Adrenal gland (tissue), 12 donors: ENCODE results near the gene ZNF57. TPM values are rescaled to one million over a fixed set of nuclear protein-coding genes. Genes with fewer than 3 reads are reported as not detected.
"Not testable (repeated sequence)": the region's sequence is repeated elsewhere in the genome, so short reads cannot be mapped to it uniquely, and the experiment has no call there.

ENCODE experiments used
- DNase-seq, 7 donors: peaks; one replicate each; pipeline ENCODE4 v3.0.0-alpha.2; 2019 to 2020
- H3K27ac ChIP-seq, 5 donors: fragments of 200-600 bp; sonication (generic) in 4 of 5; 1 replicate in 3 of 5; 2 replicates in 2 of 5; pipeline versions ENCODE4 v1.5.1 to v1.8.0; 2016 to 2020; ENCODE audit warnings: mild to moderate bottlenecking in 1 of 5
- H3K27me3 ChIP-seq: fragments of 200-600 bp; 2 replicates; pipeline ENCODE4 v1.8.0; 2021
- H3K36me3 ChIP-seq, 2 donors: fragments of 200-600 bp; replicated peaks in 1 of 2; 1 replicate in 1 of 2; 2 replicates in 1 of 2; pipeline versions ENCODE4 v1.5.1 to v1.8.0; 2018 to 2022
- H3K4me1 ChIP-seq, 2 donors: fragments of 200-600 bp; replicated peaks in 1 of 2; 1 replicate in 1 of 2; 2 replicates in 1 of 2; pipeline versions ENCODE4 v1.5.1 to v1.8.0; 2018 to 2021
- H3K4me3 ChIP-seq, 4 donors: fragments of 200-600 bp; sonication (generic) in 3 of 4; one replicate each; pipeline ENCODE4 v1.5.1; 2016 to 2018
- H3K9me3 ChIP-seq, 3 donors: fragments of 200-600 bp; sonication (generic) in 1 of 3; replicated peaks in 1 of 3; 1 replicate in 2 of 3; 2 replicates in 1 of 3; pipeline versions ENCODE4 v1.5.1 to v1.8.0; 2016 to 2021
- POLR2A ChIP-seq, 2 donors: fragments of 450-650 bp; IDR thresholded peaks; one replicate each; pipeline ENCODE4 v1.6.1; 2017; ENCODE audit warnings: antibody characterized with exemption in 2 of 2, mild to moderate bottlenecking in 2 of 2, moderate library complexity in 1 of 2
- WGBS, 4 donors: extraction: QIAGEN DNeasy Blood & Tissue Kit in 2 of 4; methylation state at CpG; one replicate each; pipeline versions ENCODE4 v1.1.5 to v1.1.7; 2013 to 2017; 5-methylcytosine and 5-hydroxymethylcytosine counted together
- intact Hi-C, 2 donors: fragments of 100-400 bp; cut with DNase I; formaldehyde crosslinking; loops; one replicate each; pipeline versions ENCODE4 v1.14.1 to v1.15.0; 2022 to 2023
- polyA plus RNA-seq, 3 donors: library from polyadenylated mRNA; stranded (reverse); fragments of 200-250 nt in 2 of 3; fragments of 350-450 nt in 1 of 3; fragmentation: Illumina TruSeq in 1 of 3; extraction: RNeasy Lipid Tissue Mini Kit (QIAGEN cat#74804) in 1 of 3; gene quantifications; one replicate each; pipeline ENCODE4 v1.2.3, GENCODE V29; 2013 to 2014
- total RNA-seq, 9 donors: library from RNA; depleted of rRNA in 4 of 9; stranded (reverse); fragments of >200 nt in 4 of 9; fragments of 120-200 nt in 1 of 9; fragmentation: NEBNext Ultra II Directional in 1 of 9; extraction: Animal tissue kit (Norgen Biotek cat#: 25700) in 1 of 9; gene quantifications; one replicate each; pipeline versions ENCODE4 v1.1.0 to v1.2.4, GENCODE V29; 2013 to 2023
- TF ChIP-seq, protein P1 (sequence below), 6 experiments: fragments of 450-650 bp in 4 of 6; fragments of 200-600 bp in 2 of 6; sonication (generic) in 1 of 6; IDR thresholded peaks; 1 replicate in 5 of 6; 2 replicates in 1 of 6; pipeline versions ENCODE4 v1.5.1 to v1.8.0; 2016 to 2021; ENCODE audit warnings: antibody characterized with exemption in 6 of 6, mild to moderate bottlenecking in 2 of 6, moderate library complexity in 1 of 6
- donor health status: healthy with polysubstance abuse.
- donor health status: Bipolar disorder and iron deficiency.
- donor health status: DM: yes; HTN: yes; CAD: no.
- donor health status: DM: no; HTN: no; CAD: no.
- donor health status: DM: no; HTN: no; CAD: no.
- donor health status: DM: yes; HTN: yes; CAD: no.

ZNF57 gene
- total and polyA plus RNA-seq, 12 donors: 2.6 to 5.7 (median 3.4) TPM

- no peaks in the 10 kb centered on the region for H3K9me3 ChIP-seq
- no peak overlapping the region for H3K27ac ChIP-seq
- H3K4me1 ChIP-seq: no peaks in the 10 kb centered on the region
- 78 to 89% (median 84%) methylated on average over 14 of the region's 14 CpGs for WGBS, 4 donors
- TF ChIP-seq, protein P1, sequence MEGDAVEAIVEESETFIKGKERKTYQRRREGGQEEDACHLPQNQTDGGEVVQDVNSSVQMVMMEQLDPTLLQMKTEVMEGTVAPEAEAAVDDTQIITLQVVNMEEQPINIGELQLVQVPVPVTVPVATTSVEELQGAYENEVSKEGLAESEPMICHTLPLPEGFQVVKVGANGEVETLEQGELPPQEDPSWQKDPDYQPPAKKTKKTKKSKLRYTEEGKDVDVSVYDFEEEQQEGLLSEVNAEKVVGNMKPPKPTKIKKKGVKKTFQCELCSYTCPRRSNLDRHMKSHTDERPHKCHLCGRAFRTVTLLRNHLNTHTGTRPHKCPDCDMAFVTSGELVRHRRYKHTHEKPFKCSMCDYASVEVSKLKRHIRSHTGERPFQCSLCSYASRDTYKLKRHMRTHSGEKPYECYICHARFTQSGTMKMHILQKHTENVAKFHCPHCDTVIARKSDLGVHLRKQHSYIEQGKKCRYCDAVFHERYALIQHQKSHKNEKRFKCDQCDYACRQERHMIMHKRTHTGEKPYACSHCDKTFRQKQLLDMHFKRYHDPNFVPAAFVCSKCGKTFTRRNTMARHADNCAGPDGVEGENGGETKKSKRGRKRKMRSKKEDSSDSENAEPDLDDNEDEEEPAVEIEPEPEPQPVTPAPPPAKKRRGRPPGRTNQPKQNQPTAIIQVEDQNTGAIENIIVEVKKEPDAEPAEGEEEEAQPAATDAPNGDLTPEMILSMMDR (IDR thresholded peaks at IDR 0.05): no peak
- no peak for TF ChIP-seq POLR2A (IDR thresholded peaks at IDR 0.05)
- H3K36me3 ChIP-seq: no peaks in the 10 kb centered on the region
- intact Hi-C loops: loop anchor here (10.0 kb wide), 2 partner anchors 61 to 281 kb away; partner anchors contain the start of gene ZNF77 (in 2 of the 2)
- DNase-seq: no peak
- no peaks in the 10 kb centered on the region for H3K27me3 ChIP-seq
- H3K4me3 ChIP-seq: no peak overlapping the region
These were observed 16.9 kb upstream of the ZNF57 start for GRCh38 chr19:2883686-2884439.

DNA sequence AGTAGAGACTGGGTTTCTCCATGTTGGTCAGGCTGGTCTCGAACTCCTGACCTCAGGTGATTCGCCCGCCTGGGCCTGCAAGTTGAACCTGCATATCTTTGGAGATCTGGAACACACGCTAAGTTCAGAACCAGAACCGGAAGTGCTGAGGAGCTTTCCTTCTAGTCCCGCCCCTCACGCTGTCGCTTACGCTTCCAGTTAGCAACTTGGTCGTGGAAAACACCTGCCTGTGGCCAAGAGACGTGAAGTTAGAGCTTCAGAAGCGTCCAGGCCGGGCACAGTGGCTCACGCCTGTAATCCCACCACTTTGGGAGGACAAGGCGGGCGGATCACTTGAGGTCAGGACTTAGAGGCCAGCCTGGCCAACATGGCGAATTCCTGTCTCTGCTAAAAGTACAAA lies 15.0 kb upstream of the ZNF57 start:
- Histone ChIP-seq H3K4me3 (no peak overlapping the region), H3K4me1 (no peaks in the 10 kb centered on the region), H3K9me3 (no peaks in the 10 kb centered on the region), H3K36me3 (no peaks in the 10 kb centered on the region), H3K27me3 (no peaks in the 10 kb centered on the region), H3K27ac (no peak overlapping the region)
- no peak for TF ChIP-seq POLR2A (IDR thresholded peaks at IDR 0.05)
- TF ChIP-seq, protein P1 (IDR thresholded peaks at IDR 0.05): no peak
- no peak for DNase-seq
- WGBS, 4 donors: 75 to 85% (median 83%) methylated on average over 12 to 17 of the region's 17 CpGs
- intact Hi-C loops: loop anchor here (10.0 kb wide), 2 partner anchors 59 to 279 kb away; partner anchors contain the start of gene ZNF77 (in 2 of the 2)

DNA sequence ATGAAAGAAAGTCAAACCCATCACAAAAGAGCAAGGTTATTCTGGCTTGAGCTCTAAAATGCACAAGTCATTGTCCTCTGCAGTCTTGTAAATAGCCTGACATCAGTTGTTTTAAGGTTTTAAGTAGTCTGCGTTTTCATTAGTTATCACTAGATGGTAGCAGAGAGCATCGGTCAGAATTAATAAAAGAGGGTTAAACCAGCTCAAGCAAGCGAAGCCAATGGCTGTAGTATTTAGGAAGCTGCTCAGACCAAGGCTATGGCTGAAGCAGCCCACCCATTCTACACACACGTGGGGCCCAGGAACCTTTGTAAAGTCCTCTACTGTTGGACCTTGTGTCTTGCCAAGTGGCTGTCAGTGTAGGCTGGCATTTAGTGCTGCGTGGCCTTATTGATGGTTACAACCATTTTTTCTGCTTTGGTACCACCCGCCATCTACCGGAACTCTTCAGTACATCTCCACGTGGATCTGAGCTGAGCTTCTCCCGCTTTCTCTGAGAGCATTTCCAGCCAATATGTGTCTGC lies 13.3 kb upstream of the ZNF57 start:
- no peak for TF ChIP-seq POLR2A (IDR thresholded peaks at IDR 0.05)
- TF ChIP-seq, protein P1 (IDR thresholded peaks at IDR 0.05): peak; percentile 43 to 69 (median 63)
- H3K27me3 ChIP-seq: no peaks in the 10 kb centered on the region
- no peak overlapping the region for H3K4me3 ChIP-seq
- intact Hi-C loops: loop anchor here (10.0 kb wide), 2 partner anchors 57 to 277 kb away; partner anchors contain the start of gene ZNF77 (in 2 of the 2)
- WGBS, 4 donors: 17 to 23% (median 19%) methylated on average over 9 of the region's 9 CpGs
- H3K4me1 ChIP-seq: no peaks in the 10 kb centered on the region
- H3K9me3 ChIP-seq: no peaks in the 10 kb centered on the region
- H3K36me3 ChIP-seq: no peaks in the 10 kb centered on the region
- peak in 2 of 7 donors; percentile 17 to 33 for DNase-seq
- H3K27ac ChIP-seq: peak overlapping the region in 1 of 5 donors; percentile 37

DNA sequence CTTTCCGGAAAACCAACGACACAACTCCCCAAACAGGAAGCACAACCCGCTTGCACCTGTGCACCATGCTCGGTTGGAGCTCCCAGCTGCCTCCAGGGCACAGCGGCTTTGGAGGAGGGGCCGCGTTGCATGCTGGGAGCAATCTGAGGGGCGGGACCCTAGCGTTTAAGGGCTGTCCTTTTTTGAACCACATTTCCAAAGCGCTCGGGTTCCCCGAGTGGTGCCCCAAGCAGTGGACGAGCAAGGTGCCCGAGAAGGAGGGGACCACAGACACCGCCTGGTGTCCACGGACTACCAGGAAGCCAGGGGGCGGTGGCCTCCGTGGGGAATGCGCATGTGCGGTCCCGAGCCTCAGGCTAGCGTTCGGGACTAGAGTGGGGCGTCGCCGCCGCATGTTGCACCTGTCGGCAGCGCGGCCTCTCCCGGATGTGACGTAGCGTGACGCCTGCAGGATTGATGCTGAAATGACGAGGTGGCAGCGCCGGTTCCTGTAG lies 11.9 kb upstream of the ZNF57 start:
- peak in 2 of 7 donors; percentile 34 to 44 for DNase-seq
- WGBS, 4 donors: 48 to 81% (median 75%) methylated on average over 12 to 37 of the region's 37 CpGs
- Histone ChIP-seq H3K27me3 (no peaks in the 10 kb centered on the region), H3K4me3 (no peak overlapping the region), H3K36me3 (no peaks in the 10 kb centered on the region), H3K9me3 (no peaks in the 10 kb centered on the region), H3K4me1 (no peaks in the 10 kb centered on the region), H3K27ac (no peak overlapping the region)
- intact Hi-C loops: loop anchor here (10.0 kb wide), 2 partner anchors 56 to 276 kb away; partner anchors contain the start of gene ZNF77 (in 2 of the 2)
- TF ChIP-seq, protein P1 (IDR thresholded peaks at IDR 0.05): no peak
- no peak for TF ChIP-seq POLR2A (IDR thresholded peaks at IDR 0.05)

GRCh38 chr19:2890531-2890930 lies 10.2 kb upstream of the ZNF57 start:
- H3K9me3 ChIP-seq, intact Hi-C loops, H3K4me3 ChIP-seq, DNase-seq, H3K27ac ChIP-seq, H3K27me3 ChIP-seq, H3K4me1 ChIP-seq, H3K36me3 ChIP-seq: not testable (repeated sequence)
- WGBS, 4 donors: 74 to 85% (median 81%) methylated on average over 8 of the region's 8 CpGs
